ENCODE data around the gene MAJIN. TPM values are rescaled to one million over a fixed set of nuclear protein-coding genes. Genes with fewer than 3 reads are reported as not detected.
"Not testable (repeated sequence)": the region's sequence is repeated elsewhere in the genome, so short reads cannot be mapped to it uniquely, and the experiment has no call there.

The MAJIN gene
- polyA plus RNA-seq, 12 donors, result not detected

- no peak for DNase-seq
Observed at GRCh38 chr11:64990222-64990923, 18.5 kb upstream of the MAJIN start.

GRCh38 chr11:64989416-64989815 is 17.5 kb upstream of the MAJIN start:
- DNase-seq, result no peak

- DNase-seq, result no peak
Observed at GRCh38 chr11:64987998-64988854, 16.3 kb upstream of the MAJIN start.

- not testable (repeated sequence) for DNase-seq
Observed at GRCh38 chr11:64983339-64983738, 11.4 kb upstream of the MAJIN start.

- no peak for DNase-seq
Observed at GRCh38 chr11:64976651-64977050, 4.7 kb upstream of the MAJIN start.

- no peak for DNase-seq
Observed at GRCh38 chr11:64974124-64974523, 2.2 kb upstream of the MAJIN start.

GRCh38 chr11:64970731-64971151 is 1.2 kb downstream of the MAJIN start:
- DNase-seq, result no peak

GRCh38 chr11:64969209-64969608 is 2.7 kb downstream of the MAJIN start:
- DNase-seq, result no peak

GRCh38 chr11:64967375-64967774 is 4.5 kb downstream of the MAJIN start:
- no peak for DNase-seq

GRCh38 chr11:64963072-64963631 is 8.8 kb downstream of the MAJIN start:
- no peak for DNase-seq

- DNase-seq, result no peak
Observed at GRCh38 chr11:64960719-64961118, 11.2 kb downstream of the MAJIN start.

- DNase-seq, result no peak
Observed at GRCh38 chr11:64959498-64959897, 12.4 kb downstream of the MAJIN start.

GRCh38 chr11:64954201-64954600 is 17.7 kb downstream of the MAJIN start:
- DNase-seq, result no peak

- no peak for DNase-seq
Observed at GRCh38 chr11:64951529-64951928, 20.4 kb downstream of the MAJIN start.

- no peak for DNase-seq
Observed at GRCh38 chr11:64947208-64947814, 24.6 kb downstream of the MAJIN start.

GRCh38 chr11:64936539-64936938 is 35.4 kb downstream of the MAJIN start:
- no peak for DNase-seq

- DNase-seq, result no peak
Observed at GRCh38 chr11:64935359-64936081, 36.4 kb downstream of the MAJIN start, which contains the start of gene GPHA2. TSS of gene GPHA2 (minus strand) at chr11:64935893. CDS start at chr11:64935460, 433 bp downstream.

GRCh38 chr11:64934682-64935358 is 37.1 kb downstream of the MAJIN start:
- DNase-seq, result no peak

- no peak for DNase-seq
Observed at GRCh38 chr11:64933935-64934681, 37.8 kb downstream of the MAJIN start.

Measured in muscle of arm (tissue), 12 donors.